ENCODE data around the gene SMAD1. TPM values are rescaled to one million over a fixed set of nuclear protein-coding genes. Genes with fewer than 3 reads are reported as not detected.

Gene SMAD1
- total RNA-seq, 1 experiment from 2014 or later: 21.1 TPM

DNA sequence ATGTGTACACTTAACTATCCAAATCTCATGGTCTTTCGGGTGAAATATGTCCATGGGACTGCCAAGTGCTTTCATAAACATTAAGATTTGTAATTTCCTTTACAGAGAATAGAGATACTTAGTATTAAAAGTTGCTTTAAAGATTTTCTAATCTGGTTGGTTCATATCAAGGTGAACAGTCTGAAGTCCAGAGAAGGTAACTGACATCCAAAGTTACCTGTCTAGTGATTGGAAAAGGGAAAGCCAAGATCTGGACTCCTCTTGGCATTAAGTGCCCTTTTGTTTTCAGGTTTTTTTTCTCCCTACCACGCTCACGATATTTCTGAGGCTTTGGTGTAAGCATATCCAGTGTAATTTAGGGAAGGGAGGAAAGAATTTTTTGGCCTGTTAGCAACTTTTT lies 5.0 kb downstream of the SMAD1 start:
- H3K4me1 Mint-ChIP-seq: peaks cover 10 to 11% of the 10 kb centered on the region in 2 experiments
- H3K4me3 Mint-ChIP-seq: no peak overlapping the region

More for the DNA sequence above, 5.0 kb downstream of the SMAD1 start:
- peaks cover 14% of the 10 kb centered on the region; the same call in 1 of the 2 replicates for H3K79me2 ChIP-seq (ENCODE audit: insufficient read depth, low read length)
- no peak overlapping the region for H3K18ac ChIP-seq (ENCODE audit: insufficient read length, low read depth, low read length)
- DNase-seq: no peak
- no peak overlapping the region for H3K4ac ChIP-seq (ENCODE audit: low read depth, low read length)
- peaks cover 4% of the 10 kb centered on the region for H3K79me1 ChIP-seq (ENCODE audit: insufficient read depth, low read depth, low read length, poor library complexity, severe bottlenecking)
- Mint-ChIP-seq H3K27ac (no peak overlapping the region), H3K27me3 (ENCODE audit: low read depth) (no peaks in the 10 kb centered on the region), H3K36me3 (ENCODE audit: insufficient read depth in 1 of 3, low read depth in 3 of 3) (no peaks in the 10 kb centered on the region), H3K9me3 (no peaks in the 10 kb centered on the region)
- H2BK120ac ChIP-seq (ENCODE audit: low read depth, low read length, poor library complexity, severe bottlenecking): no peak overlapping the region
- no peak overlapping the region for H2BK20ac ChIP-seq (ENCODE audit: low read depth, low read length, poor library complexity, severe bottlenecking)
- no peaks in the 10 kb centered on the region for H3K4me1 ChIP-seq (ENCODE audit: insufficient read depth, low read length)
- H3K9ac ChIP-seq (ENCODE audit: extremely low read depth, insufficient read length, low read length): no peak overlapping the region
- no peak overlapping the region for H3K23ac ChIP-seq (ENCODE audit: insufficient read length, low read depth, low read length)
- TF ChIP-seq, protein P1, sequence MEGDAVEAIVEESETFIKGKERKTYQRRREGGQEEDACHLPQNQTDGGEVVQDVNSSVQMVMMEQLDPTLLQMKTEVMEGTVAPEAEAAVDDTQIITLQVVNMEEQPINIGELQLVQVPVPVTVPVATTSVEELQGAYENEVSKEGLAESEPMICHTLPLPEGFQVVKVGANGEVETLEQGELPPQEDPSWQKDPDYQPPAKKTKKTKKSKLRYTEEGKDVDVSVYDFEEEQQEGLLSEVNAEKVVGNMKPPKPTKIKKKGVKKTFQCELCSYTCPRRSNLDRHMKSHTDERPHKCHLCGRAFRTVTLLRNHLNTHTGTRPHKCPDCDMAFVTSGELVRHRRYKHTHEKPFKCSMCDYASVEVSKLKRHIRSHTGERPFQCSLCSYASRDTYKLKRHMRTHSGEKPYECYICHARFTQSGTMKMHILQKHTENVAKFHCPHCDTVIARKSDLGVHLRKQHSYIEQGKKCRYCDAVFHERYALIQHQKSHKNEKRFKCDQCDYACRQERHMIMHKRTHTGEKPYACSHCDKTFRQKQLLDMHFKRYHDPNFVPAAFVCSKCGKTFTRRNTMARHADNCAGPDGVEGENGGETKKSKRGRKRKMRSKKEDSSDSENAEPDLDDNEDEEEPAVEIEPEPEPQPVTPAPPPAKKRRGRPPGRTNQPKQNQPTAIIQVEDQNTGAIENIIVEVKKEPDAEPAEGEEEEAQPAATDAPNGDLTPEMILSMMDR (conservative IDR thresholded peaks at IDR 0.05): no peak
- no peaks in the 10 kb centered on the region for H4K20me1 ChIP-seq (ENCODE audit: control insufficient read depth, insufficient read depth, insufficient read length)
- no peak overlapping the region for H4K8ac ChIP-seq (replicated peaks; ENCODE audit: insufficient read length, low read depth, low read length)
- H3K9me3 ChIP-seq (ENCODE audit: control insufficient read depth, low read depth, low read length): no peaks in the 10 kb centered on the region
- no peak overlapping the region for H3T11ph ChIP-seq (ENCODE audit: low read length)
- no peak overlapping the region for H2BK12ac ChIP-seq (ENCODE audit: insufficient read length, low read depth, low read length)
- H2BK5ac ChIP-seq (ENCODE audit: insufficient read length, low read length): no peak overlapping the region
- no peak overlapping the region for H4K5ac ChIP-seq (ENCODE audit: insufficient read length, low read depth, low read length)
- no peak overlapping the region for H4K91ac ChIP-seq (ENCODE audit: insufficient read length, low read depth, low read length)
- no peaks in the 10 kb centered on the region for H3K27me3 ChIP-seq (ENCODE audit: insufficient read depth, low read length)
- no peak overlapping the region for H2AK5ac ChIP-seq (ENCODE audit: insufficient read length, low read length)
- H3K27ac ChIP-seq (ENCODE audit: insufficient read length, low read depth, low read length): no peak overlapping the region
- no peak overlapping the region for H2AFZ ChIP-seq (ENCODE audit: low read length)
- no peak overlapping the region for H2BK15ac ChIP-seq (ENCODE audit: low read depth, low read length)
- no peak overlapping the region for H3K4me2 ChIP-seq (ENCODE audit: insufficient read depth, insufficient read length, low read length)
- H3K14ac ChIP-seq (ENCODE audit: insufficient read depth, low read length): no peak overlapping the region
- H3K23me2 ChIP-seq (ENCODE audit: insufficient read length, low read depth, low read length, poor library complexity, severe bottlenecking): peaks cover 8% of the 10 kb centered on the region
- WGBS (ENCODE audit: extremely low coverage, insufficient read length, low lambda C conversion rate): no CpG with 5 or more reads among the region's 3 CpGs
- H3K56ac ChIP-seq (ENCODE audit: insufficient read length, low read depth, low read length): no peak overlapping the region
